Fibroblast of lung (primary cell): ENCODE results near the gene RPL35A. TPM values are rescaled to one million over a fixed set of nuclear protein-coding genes. Genes with fewer than 3 reads are reported as not detected.

Experiments used
- DNase-seq, 2 donors: peaks; one replicate each; pipeline versions ENCODE4 v3.0.0 to v3.0.0-alpha.2; 2010; ENCODE audit warnings: low read depth in 2 of 2
- H2AFZ ChIP-seq: 2 replicates; pipeline ENCODE4 v1.5.1; 2012; ENCODE audit warnings: low read length, control low read depth, inconsistent platforms
- H3K27ac ChIP-seq: 2 replicates; pipeline ENCODE4 v1.5.1; 2011; ENCODE audit warnings: low read length, control low read depth; ENCODE audit not compliant: insufficient read depth
- H3K27me3 ChIP-seq: 2 replicates; pipeline ENCODE4 v1.5.1; 2011; ENCODE audit warnings: mild to moderate bottlenecking, low read length; ENCODE audit not compliant: control insufficient read depth, insufficient read depth
- H3K36me3 ChIP-seq: 2 replicates; pipeline ENCODE4 v1.5.1; 2011; ENCODE audit warnings: low read length; ENCODE audit not compliant: control insufficient read depth, insufficient read depth
- H3K4me1 ChIP-seq: 2 replicates; pipeline ENCODE4 v1.5.1; 2011; ENCODE audit warnings: low read length; ENCODE audit not compliant: control insufficient read depth, insufficient read depth; ENCODE audit errors: extremely low read depth
- H3K4me2 ChIP-seq: 2 replicates; pipeline ENCODE4 v1.5.1; 2011; ENCODE audit warnings: low read length, control low read depth; ENCODE audit not compliant: insufficient read depth; ENCODE audit errors: extremely low read depth
- H3K4me3 ChIP-seq, 4 experiments: fragments of 200-600 bp in 1 of 4; sonication (generic) in 1 of 4; replicated peaks in 1 of 4; 2 replicates each; pipeline ENCODE4 v1.5.1; 2011 to 2016; ENCODE audit warnings: low read length in 4 of 4, low read depth in 3 of 4, mild to moderate bottlenecking in 3 of 4, control low read depth in 2 of 4, inconsistent platforms in 1 of 4, mixed read lengths in 1 of 4; ENCODE audit not compliant: insufficient read depth in 1 of 4; ENCODE audit errors: control extremely low read depth in 1 of 4
- H3K79me2 ChIP-seq: 2 replicates; pipeline ENCODE4 v1.5.1; 2012; ENCODE audit warnings: mild to moderate bottlenecking, low read length, inconsistent platforms; ENCODE audit not compliant: control insufficient read depth, insufficient read depth
- H3K9ac ChIP-seq: 2 replicates; pipeline ENCODE4 v1.5.1; 2011; ENCODE audit warnings: mild to moderate bottlenecking, low read length, control low read depth; ENCODE audit not compliant: insufficient read depth
- H3K9me3 ChIP-seq: 2 replicates; pipeline ENCODE4 v1.5.1; 2012; ENCODE audit warnings: low read depth, low read length; ENCODE audit not compliant: control insufficient read depth, insufficient read depth
- H4K20me1 ChIP-seq: 2 replicates; pipeline ENCODE4 v1.5.1; 2011; ENCODE audit warnings: low read length; ENCODE audit not compliant: control insufficient read depth, insufficient read depth; ENCODE audit errors: extremely low read depth
- EZH2 ChIP-seq: IDR thresholded peaks from 2 replicates; pipeline ENCODE4 v1.5.1; 2012; ENCODE audit warnings: low read length, control low read depth, mild to moderate bottlenecking; ENCODE audit errors: missing control alignments
- polyA plus RNA-seq, 2 donors: library from polyadenylated mRNA; depleted of rRNA in 1 of 2; stranded (reverse) in 1 of 2; unstranded in 1 of 2; fragments of >200 nt; gene quantifications; 2 replicates each; pipeline ENCODE4 v1.2.1, GENCODE V29; 2011 to 2012; ENCODE audit warnings: missing spikeins in 1 of 2
- total RNA-seq: library from RNA; depleted of rRNA; stranded (reverse); fragments of >200 nt; gene quantifications from 2 replicates; pipeline ENCODE4 v1.2.1, GENCODE V29; 2014
- TF ChIP-seq, protein P1 (sequence below), 2 donors: IDR thresholded peaks in 1 of 2; conservative IDR thresholded peaks in 1 of 2; 1 replicate in 1 of 2; 2 replicates in 1 of 2; pipeline ENCODE4 v1.5.1; 2011 to 2012; ENCODE audit warnings: low read length in 2 of 2, control low read depth in 1 of 2, inconsistent platforms in 1 of 2, low read depth in 1 of 2, mild to moderate bottlenecking in 1 of 2

Gene RPL35A
- total and polyA plus RNA-seq, 2 donors (not counting 1 experiment from before 2014, with no cell fraction given): 535 to 937 TPM

DNA sequence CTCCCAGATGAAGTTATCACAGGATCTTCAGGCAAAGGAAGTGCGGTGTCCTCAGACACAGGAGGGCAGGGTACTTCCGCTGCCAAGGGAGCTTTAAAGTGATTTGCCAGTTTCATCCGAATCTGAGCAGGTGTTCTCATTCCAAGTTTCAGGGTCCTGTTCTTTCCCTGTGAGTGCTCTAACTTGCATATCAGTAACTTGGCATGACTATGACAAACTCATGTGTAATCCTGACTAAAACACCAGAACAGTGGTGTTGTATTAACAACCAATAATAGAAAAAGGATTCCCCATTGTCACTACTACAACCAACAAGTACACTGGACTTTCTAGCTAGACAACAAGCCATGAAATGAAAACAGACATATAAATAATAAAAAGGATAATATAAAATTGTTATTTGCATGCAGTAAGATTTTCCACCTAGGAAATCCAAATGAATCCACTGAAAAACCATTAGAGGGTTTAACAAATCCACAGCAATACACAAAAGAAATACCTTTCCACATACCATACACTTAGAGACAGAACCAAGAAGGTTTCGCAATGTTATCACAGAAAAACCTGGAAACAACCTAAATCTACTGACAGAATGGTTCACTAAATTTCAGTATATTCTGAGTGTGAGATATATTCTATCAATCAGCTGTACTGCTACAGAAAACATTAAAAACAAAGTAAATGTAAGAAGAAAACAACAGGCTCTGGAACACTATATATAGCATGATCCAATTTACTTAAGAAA is 40.9 kb upstream of the RPL35A start:
- H3K27ac ChIP-seq: no peak overlapping the region
- H3K79me2 ChIP-seq: no peaks in the 10 kb centered on the region
- H3K9me3 ChIP-seq: no peaks in the 10 kb centered on the region
- TF ChIP-seq, protein P1, sequence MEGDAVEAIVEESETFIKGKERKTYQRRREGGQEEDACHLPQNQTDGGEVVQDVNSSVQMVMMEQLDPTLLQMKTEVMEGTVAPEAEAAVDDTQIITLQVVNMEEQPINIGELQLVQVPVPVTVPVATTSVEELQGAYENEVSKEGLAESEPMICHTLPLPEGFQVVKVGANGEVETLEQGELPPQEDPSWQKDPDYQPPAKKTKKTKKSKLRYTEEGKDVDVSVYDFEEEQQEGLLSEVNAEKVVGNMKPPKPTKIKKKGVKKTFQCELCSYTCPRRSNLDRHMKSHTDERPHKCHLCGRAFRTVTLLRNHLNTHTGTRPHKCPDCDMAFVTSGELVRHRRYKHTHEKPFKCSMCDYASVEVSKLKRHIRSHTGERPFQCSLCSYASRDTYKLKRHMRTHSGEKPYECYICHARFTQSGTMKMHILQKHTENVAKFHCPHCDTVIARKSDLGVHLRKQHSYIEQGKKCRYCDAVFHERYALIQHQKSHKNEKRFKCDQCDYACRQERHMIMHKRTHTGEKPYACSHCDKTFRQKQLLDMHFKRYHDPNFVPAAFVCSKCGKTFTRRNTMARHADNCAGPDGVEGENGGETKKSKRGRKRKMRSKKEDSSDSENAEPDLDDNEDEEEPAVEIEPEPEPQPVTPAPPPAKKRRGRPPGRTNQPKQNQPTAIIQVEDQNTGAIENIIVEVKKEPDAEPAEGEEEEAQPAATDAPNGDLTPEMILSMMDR (conservative IDR thresholded peaks at IDR 0.05 in 1 of 2, IDR thresholded peaks at IDR 0.05 in 1 of 2; ENCODE audit: low read depth in 1 of 2, low read length in 2 of 2): no peak
- no peak for TF ChIP-seq EZH2
- H3K4me2 ChIP-seq: no peak overlapping the region
- no peaks in the 10 kb centered on the region for H4K20me1 ChIP-seq
- H2AFZ ChIP-seq: no peak overlapping the region
- no peak overlapping the region for H3K4me3 ChIP-seq
- H3K4me1 ChIP-seq: peaks cover 6% of the 10 kb centered on the region
- no peak for DNase-seq
- no peaks in the 10 kb centered on the region for H3K36me3 ChIP-seq
- no peak overlapping the region for H3K9ac ChIP-seq
- no peaks in the 10 kb centered on the region for H3K27me3 ChIP-seq

DNA sequence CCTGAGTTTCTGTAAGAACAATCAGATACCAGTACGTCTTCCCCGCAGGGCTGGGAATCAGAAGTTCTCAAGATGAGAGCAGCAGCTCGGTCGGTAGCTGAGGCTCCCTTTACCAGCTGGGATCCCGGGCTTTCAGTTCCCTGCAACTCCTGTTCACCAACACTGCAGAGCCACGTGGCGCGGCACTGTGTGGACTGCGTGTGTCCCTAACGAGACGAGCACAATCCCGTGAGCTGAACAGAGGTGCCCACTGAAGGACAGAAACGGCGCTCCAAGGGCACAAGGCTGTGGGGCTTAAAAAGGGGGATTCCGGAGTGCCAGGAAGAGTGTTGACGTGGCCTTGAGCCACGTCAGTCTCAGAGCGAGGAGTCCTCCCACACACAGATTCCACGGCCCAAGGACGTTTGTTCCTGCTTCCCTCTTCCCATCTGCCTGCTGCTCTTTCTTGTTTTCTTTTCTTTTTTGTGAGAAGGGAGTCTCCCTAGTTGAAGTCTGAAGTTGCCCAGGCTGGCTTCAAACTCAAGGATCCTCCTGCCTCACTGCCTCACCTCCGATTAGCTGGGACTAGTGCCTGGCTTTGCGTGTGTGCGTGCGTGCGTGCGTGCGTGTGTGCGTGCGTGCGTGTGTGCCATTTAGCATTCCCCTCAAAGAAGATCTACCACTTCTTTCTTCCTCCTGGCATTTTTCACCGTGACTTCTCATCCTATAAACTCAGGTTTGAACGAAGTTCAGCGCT is 37.1 kb upstream of the RPL35A start:
- H3K4me2 ChIP-seq: no peak overlapping the region
- no peaks in the 10 kb centered on the region for H3K36me3 ChIP-seq
- no peaks in the 10 kb centered on the region for H3K27me3 ChIP-seq
- H3K9ac ChIP-seq: no peak overlapping the region
- H3K9me3 ChIP-seq: no peaks in the 10 kb centered on the region
- H3K27ac ChIP-seq: no peak overlapping the region
- no peak for TF ChIP-seq EZH2
- TF ChIP-seq, protein P1 (conservative IDR thresholded peaks at IDR 0.05 in 1 of 2, IDR thresholded peaks at IDR 0.05 in 1 of 2; ENCODE audit: low read depth in 1 of 2, low read length in 2 of 2): no peak
- H4K20me1 ChIP-seq: no peaks in the 10 kb centered on the region
- no peak overlapping the region for H3K4me3 ChIP-seq
- H2AFZ ChIP-seq: no peak overlapping the region
- DNase-seq: peak in 1 of 2 donors; percentile 36
- no peaks in the 10 kb centered on the region for H3K79me2 ChIP-seq
- no peaks in the 10 kb centered on the region for H3K4me1 ChIP-seq

DNA sequence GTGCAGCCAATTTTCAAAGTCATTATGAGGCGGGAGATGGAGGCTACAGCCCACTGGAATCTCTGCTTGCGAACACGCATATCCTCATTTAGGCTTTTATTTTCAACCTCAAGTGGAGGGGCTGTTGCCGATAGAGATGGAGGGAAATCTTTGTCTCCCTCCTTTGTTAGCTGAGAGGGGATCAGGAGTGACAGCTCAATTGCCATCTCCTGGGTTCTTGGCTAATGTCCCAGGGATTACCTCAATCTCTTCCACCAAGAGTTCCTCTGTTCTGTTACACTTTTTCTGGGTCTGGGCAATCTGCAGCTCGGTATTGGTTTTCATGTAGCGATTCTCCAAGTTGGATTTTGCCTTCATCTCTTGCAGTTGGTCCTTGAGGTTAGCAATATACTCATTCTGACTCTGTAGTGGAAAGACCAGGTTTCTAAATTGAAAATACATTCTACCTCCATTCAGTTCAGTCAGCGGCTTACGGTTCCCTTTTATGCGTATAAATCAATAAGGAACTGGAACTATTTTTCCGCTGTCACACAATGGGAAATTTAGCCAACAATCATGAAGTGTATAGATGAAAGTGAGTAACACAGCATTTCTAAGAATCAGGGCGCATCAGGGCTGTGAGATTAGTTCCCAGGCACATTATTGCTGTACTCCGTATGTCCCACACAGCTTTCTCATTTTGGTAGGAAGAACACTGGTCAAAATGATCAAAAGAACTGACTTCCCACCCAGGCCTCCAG is 36.2 kb upstream of the RPL35A start:
- no peaks in the 10 kb centered on the region for H3K27me3 ChIP-seq

More for the DNA sequence above, 36.2 kb upstream of the RPL35A start:
- H3K27ac ChIP-seq: no peak overlapping the region
- H4K20me1 ChIP-seq: no peaks in the 10 kb centered on the region
- no peaks in the 10 kb centered on the region for H3K36me3 ChIP-seq
- no peak for TF ChIP-seq EZH2
- TF ChIP-seq, protein P1 (conservative IDR thresholded peaks at IDR 0.05 in 1 of 2, IDR thresholded peaks at IDR 0.05 in 1 of 2; ENCODE audit: low read depth in 1 of 2, low read length in 2 of 2): no peak
- H3K4me1 ChIP-seq: no peaks in the 10 kb centered on the region
- no peak overlapping the region for H3K4me3 ChIP-seq
- no peaks in the 10 kb centered on the region for H3K79me2 ChIP-seq
- no peaks in the 10 kb centered on the region for H3K9me3 ChIP-seq
- H3K9ac ChIP-seq: no peak overlapping the region
- no peak overlapping the region for H2AFZ ChIP-seq
- no peak for DNase-seq
- H3K4me2 ChIP-seq: no peak overlapping the region
